HG03457 (cell line): Measurements from ENCODE around the gene PCDHGB4.
"Not testable (repeated sequence)": the region's sequence is repeated elsewhere in the genome, so short reads cannot be mapped to it uniquely, and the experiment has no call there.

Experiments
- ATAC-seq: cut with Tn5 transposase; IDR thresholded peaks from one replicate; pipeline ENCODE4 v1.9.1; 2021; ENCODE audit warnings: moderate number of reproducible peaks; ENCODE audit not compliant: unreplicated experiment

Gene PCDHGB4

GRCh38 chr5:141397756-141398551 is 10.5 kb downstream of the PCDHGB4 start, which contains the start of gene PCDHGB5:
Gene PCDHGB5 (plus strand): TSS chr5:141397947. CDS start chr5:141398128, 181 bp downstream.
- not testable (repeated sequence) for ATAC-seq

DNA sequence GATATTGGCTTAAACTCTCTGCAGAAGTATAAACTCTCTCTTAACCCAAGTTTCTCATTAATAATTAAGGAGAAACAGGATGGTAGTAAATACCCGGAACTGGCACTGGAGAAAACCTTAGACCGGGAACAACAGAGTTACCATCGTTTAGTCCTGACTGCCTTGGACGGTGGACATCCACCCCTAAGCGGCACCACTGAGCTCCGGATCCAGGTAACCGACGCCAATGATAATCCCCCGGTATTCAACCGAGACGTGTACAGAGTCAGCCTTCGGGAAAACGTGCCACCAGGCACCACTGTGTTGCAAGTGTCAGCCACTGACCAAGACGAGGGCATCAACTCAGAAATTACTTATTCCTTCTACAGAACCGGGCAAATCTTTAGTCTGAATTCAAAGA is 11.1 kb downstream of the PCDHGB4 start:
- no peak for ATAC-seq

- ATAC-seq, result no peak
Measured at GRCh38 chr5:141399555-141400258, 12.2 kb downstream of the PCDHGB4 start.

DNA sequence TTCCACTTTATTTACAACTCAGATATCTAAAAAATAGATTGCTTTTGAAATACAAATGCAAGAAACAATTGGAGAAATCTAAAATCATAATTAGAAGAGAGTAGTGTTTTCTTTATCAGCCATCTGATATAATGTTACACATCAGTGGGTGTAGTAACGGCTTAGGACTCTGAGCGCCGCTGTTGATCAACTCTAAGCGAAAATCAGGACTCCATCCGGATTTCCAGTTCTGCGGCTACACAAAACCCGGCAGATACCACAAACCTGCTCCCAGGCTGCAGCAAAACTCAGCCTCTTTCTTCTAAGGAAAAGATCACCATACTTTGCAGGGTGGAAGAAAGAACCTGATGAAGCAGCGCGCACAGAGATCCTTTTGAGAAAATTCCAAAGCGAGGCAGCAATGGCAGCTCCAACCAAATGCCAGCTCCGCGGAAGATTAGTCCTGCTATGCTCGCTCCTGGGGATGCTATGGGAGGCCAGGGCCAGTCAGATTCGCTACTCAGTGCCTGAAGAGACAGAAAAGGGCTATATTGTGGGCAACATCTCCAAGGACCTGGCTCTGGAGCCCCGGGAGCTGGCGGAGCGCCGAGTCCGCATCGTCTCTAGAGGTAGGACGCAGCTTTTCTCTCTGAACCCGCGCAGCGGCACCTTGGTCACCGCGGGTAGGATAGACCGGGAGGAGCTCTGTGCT is 15.2 kb downstream of the PCDHGB4 start, which contains the start of gene PCDHGA9:
Gene PCDHGA9, plus strand, starts transcription at position 226 of the 691 bp plus-strand sequence. Its CDS starts 175 bp downstream, at position 401.
- no peak for ATAC-seq

- ATAC-seq, result no peak
Measured at GRCh38 chr5:141403387-141403786, 15.9 kb downstream of the PCDHGB4 start.

DNA sequence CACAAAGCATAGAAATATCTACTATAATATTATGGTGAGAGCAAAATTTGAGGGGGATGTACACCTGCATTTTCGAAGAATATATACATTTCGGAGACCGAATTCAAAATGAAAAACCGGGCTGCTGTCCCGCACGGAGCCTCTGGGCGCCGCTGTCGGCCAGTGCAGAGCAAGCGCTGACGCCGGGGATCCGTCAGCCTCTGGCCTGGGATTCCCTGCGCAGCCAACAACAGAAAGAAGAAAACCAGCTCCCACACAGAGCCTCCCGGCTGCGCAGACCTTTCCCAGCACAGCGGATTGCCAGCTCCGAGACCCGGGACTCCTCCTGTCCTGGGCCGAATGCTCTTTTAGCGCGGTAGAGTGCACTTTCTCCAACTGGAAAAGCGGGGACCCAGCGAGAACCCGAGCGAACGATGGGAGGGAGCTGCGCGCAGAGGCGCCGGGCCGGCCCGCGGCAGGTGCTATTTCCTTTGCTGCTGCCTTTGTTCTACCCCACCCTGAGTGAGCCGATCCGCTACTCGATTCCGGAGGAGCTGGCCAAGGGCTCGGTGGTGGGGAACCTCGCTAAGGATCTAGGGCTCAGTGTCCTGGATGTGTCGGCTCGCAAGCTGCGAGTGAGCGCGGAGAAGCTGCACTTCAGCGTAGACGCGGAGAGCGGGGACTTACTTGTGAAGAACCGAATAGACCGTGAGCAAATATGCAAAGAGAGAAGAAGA is 20.4 kb downstream of the PCDHGB4 start, which contains the start of gene PCDHGB6:
Gene PCDHGB6, plus strand, starts transcription at position 232 of the 716 bp plus-strand sequence. Its CDS starts 182 bp downstream, at position 414.
- not testable (repeated sequence) for ATAC-seq

- no peak for ATAC-seq
Measured at GRCh38 chr5:141409598-141410306, 22.3 kb downstream of the PCDHGB4 start.

- ATAC-seq, result no peak
Measured at GRCh38 chr5:141411575-141411974, 24.1 kb downstream of the PCDHGB4 start.

DNA sequence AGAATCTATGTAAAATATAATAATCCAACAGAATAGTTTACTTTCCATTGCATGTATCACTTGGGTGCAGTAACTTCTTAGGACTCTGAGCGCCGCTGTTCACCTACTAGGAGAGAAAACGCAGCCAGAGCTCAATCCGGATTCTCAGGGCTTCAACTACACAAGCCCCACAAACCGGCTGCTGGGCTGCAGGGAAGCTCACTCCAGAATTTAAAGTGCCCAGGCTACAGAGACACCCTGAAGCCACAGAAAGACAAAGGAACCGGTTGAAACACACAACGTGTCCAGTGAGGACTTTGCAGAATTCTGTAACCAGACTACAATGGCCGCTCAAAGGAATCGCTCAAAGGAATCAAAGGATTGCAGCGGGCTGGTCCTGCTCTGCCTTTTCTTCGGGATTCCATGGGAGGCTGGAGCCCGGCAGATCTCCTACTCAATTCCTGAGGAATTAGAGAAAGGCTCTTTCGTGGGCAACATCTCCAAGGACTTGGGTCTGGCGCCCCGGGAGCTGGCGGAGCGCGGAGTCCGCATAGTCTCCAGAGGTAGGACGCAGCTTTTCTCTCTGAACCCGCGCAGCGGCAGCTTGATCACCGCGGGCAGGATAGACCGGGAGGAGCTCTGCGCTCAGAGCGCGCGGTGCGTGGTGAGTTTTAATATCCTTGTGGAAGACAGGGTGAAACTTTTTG is 25.5 kb downstream of the PCDHGB4 start, which contains the start of gene PCDHGA10:
Gene PCDHGA10, plus strand, starts transcription at position 134 of the 686 bp plus-strand sequence. Its CDS starts 189 bp downstream, at position 323.
- ATAC-seq, result peak; percentile 59

DNA sequence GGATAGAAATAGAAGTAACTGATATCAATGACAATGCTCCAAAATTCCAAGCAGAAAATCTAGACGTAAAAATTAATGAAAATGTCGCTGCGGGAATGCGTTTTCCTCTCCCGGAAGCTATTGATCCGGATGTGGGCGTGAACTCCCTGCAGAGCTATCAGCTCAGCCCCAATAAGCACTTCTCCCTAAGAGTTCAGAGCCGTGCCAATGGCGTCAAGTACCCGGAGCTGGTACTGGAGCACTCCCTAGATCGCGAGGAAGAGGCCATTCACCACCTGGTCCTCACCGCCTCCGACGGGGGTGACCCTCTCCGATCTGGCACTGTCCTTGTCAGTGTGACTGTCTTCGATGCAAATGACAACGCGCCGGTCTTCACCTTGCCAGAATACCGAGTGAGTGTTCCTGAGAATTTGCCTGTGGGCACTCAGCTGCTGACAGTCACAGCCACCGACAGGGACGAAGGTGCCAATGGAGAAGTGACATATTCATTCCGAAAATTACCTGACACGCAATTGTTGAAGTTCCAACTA is 26.1 kb downstream of the PCDHGB4 start:
- ATAC-seq, result no peak

- ATAC-seq, result not testable (repeated sequence)
Measured at GRCh38 chr5:141414548-141415274, 27.2 kb downstream of the PCDHGB4 start.

DNA sequence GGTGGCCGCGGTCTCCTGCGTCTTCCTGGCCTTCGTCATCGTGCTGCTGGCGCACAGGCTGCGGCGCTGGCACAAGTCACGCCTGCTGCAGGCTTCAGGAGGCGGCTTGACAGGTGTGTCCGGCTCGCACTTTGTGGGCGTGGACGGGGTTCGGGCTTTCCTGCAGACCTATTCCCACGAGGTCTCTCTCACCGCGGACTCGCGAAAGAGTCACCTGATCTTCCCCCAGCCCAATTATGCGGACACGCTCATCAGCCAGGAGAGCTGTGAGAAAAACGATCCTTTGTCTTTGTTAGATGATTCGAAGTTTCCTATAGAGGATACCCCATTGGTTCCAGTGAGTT is 27.7 kb downstream of the PCDHGB4 start:
- not testable (repeated sequence) for ATAC-seq

DNA sequence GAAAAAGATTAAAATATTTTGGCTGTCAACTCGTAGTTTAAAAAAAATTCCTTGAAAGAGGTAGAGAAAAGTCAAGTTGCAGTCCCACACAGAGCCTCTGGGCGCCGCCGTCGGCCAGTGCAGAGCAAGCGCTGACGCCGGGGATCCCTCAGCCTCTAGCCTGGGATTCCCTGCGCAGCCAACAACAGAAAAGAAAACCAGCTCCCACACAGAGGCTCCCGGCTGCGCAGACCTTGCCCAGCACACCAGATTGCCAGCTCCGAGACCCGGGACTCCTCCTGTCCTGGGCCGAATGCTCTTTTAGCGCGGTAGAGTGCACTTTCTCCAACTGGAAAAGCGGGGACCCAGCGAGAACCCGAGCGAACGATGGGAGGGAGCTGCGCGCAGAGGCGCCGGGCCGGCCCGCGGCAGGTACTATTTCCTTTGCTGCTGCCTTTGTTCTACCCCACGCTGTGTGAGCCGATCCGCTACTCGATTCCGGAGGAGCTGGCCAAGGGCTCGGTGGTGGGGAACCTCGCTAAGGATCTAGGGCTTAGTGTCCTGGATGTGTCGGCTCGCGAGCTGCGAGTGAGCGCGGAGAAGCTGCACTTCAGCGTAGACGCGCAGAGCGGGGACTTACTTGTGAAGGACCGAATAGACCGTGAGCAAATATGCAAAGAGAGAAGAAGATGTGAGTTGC is 30.1 kb downstream of the PCDHGB4 start, which contains the start of gene PCDHGB7:
Gene PCDHGB7, plus strand, starts transcription at position 184 of the 679 bp plus-strand sequence. Its CDS starts 183 bp downstream, at position 367.
- peak; percentile 45 for ATAC-seq

DNA sequence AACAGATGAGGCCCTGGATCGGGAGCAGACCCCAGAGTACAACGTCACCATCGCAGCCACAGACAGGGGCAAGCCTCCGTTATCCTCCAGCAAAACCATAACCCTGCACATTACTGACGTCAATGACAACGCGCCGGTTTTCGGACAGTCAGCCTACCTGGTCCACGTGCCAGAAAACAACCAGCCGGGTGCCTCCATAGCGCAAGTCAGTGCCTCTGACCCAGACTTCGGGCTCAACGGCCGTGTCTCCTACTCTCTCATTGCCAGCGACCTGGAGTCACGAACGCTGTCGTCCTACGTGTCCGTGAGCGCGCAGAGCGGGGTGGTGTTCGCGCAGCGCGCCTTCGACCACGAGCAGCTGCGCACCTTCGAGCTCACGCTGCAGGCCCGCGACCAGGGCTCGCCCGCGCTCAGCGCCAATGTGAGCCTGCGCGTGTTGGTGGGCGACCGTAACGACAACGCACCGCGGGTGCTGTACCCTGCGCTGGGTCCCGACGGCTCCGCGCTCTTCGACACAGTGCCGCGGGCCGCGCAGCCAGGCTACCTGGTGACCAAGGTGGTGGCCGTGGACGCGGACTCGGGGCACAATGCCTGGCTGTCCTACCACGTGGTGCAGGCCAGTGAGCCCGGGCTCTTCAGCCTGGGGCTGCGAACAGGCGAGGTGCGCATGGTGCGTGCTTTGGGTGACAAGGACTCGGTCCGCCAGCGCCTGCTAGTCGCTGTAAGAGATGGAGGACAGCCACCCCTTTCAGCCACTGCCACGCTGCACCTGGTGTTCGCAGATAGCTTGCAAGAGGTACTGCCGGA is 31.8 kb downstream of the PCDHGB4 start:
- ATAC-seq, result no peak

DNA sequence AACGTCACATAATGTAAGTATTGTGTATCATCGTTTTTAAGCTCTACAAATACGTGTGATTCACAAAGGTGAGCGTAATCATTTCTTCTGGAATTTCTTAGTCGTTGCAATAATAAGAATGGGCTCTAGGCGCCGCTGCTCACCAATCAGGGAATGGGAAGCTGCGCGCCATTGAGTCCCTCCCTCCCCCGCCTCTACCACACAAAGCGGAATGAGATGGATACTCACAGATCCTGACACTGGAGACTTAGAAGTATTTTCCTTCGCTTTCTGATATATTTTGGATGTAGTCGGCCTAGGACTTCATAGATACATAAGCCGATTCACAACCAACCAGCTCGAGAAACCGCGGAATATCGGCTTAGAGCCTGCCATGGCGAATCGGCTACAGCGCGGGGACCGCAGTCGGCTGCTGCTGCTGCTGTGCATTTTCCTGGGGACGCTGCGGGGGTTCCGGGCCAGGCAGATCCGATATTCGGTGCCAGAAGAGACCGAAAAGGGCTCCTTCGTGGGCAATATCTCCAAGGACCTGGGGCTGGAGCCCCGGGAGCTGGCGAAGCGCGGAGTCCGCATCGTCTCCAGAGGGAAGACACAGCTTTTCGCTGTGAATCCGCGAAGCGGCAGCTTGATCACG is 33.5 kb downstream of the PCDHGB4 start, which contains the start of gene PCDHGA11:
Gene PCDHGA11, plus strand, starts transcription at position 197 of the 634 bp plus-strand sequence. Its CDS starts 177 bp downstream, at position 374.
- no peak for ATAC-seq

DNA sequence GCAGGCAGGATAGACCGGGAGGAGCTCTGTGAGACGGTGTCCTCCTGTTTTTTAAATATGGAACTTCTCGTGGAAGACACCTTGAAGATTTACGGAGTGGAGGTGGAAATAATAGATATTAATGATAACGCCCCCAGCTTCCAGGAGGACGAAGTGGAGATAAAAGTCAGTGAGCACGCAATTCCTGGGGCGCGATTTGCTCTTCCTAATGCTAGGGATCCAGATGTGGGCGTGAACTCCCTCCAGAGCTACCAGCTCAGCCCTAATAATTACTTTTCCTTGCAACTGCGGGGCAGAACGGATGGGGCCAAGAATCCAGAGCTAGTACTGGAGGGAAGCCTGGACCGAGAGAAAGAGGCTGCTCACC is 34.0 kb downstream of the PCDHGB4 start:
- ATAC-seq, result no peak
